SJSA1 (cell line): ENCODE data around the gene JAK2. TPM values are rescaled to one million over a fixed set of nuclear protein-coding genes. Genes with fewer than 3 reads are reported as not detected.

Experiments used
- total RNA-seq: library from RNA; depleted of rRNA; stranded (reverse); fragments of >200 nt; shearing (Covaris generic); gene quantifications from 2 replicates; pipeline ENCODE4 v1.2.3, GENCODE V29; 2014; rRNA removed

JAK2 gene
- total RNA-seq, 1 experiment from 2014 or later, result 5.7 TPM

Other genes starting within 250 kb of the JAK2 start
- gene AK3, start 244.1 kb upstream of the JAK2 start, total RNA-seq, result 46.6 and 47.2 TPM in 2 replicates
- 0.91 and 7.3 TPM in 2 replicates for gene RCL1, start 192.3 kb upstream of the JAK2 start, total RNA-seq
- gene INSL6, start 200.4 kb downstream of the JAK2 start, total RNA-seq, result not detected in 2 replicates
- 0.81 TPM in 1 of 2 replicates, not detected in the other for gene INSL4, start 246.1 kb downstream of the JAK2 start, total RNA-seq